ENCODE data around the gene IL6.

- no peak for TF ChIP-seq NR2C2 (CRISPR knock-in tag; IDR thresholded peaks at IDR 0.05; ENCODE audit: borderline replicate concordance)
- no peak for TF ChIP-seq CTCF (CRISPR knock-in tag; IDR thresholded peaks at IDR 0.05)
- no peak for TF ChIP-seq ZSCAN25 (CRISPR knock-in tag; IDR thresholded peaks at IDR 0.05)
- TF ChIP-seq MTF1 (CRISPR knock-in tag; IDR thresholded peaks at IDR 0.05) = no peak
- TF ChIP-seq TCF7 (IDR thresholded peaks at IDR 0.05; ENCODE audit: low read depth) = no peak
- no peak for TF ChIP-seq BCL3 (CRISPR knock-in tag; IDR thresholded peaks at IDR 0.05)
Measured at GRCh38 chr7:22702516-22702915, 24.5 kb upstream of the IL6 start.

All from HepG2 (cell line).